NCI-H82 (cell line): ENCODE measurements around the gene SPATA16.
"Not testable (repeated sequence)": the region's sequence is repeated elsewhere in the genome, so short reads cannot be mapped to it uniquely, and the experiment has no call there.

Experiments used
- DNase-seq: peaks from one replicate; lab custom pipeline; 2025; lab: John Stamatoyannopoulos, UW

Gene SPATA16

GRCh38 chr3:173058229-173058628, 82.8 kb downstream of the SPATA16 start:
- DNase-seq: no peak

- no peak for DNase-seq
These were observed 85.7 kb downstream of the SPATA16 start for GRCh38 chr3:173055228-173055933.

GRCh38 chr3:173049360-173049759, 91.7 kb downstream of the SPATA16 start:
- DNase-seq: no peak

- no peak for DNase-seq
These were observed 95.2 kb downstream of the SPATA16 start for GRCh38 chr3:173045770-173046382.

- DNase-seq: no peak
These were observed 96.0 kb downstream of the SPATA16 start for GRCh38 chr3:173044998-173045397.

GRCh38 chr3:173043757-173044156, 97.3 kb downstream of the SPATA16 start:
- DNase-seq: no peak

- DNase-seq: no peak
These were observed 102.6 kb downstream of the SPATA16 start for GRCh38 chr3:173038484-173038871.

- no peak for DNase-seq
These were observed 103.1 kb downstream of the SPATA16 start for GRCh38 chr3:173037840-173038483.

- no peak for DNase-seq
These were observed 110.8 kb downstream of the SPATA16 start for GRCh38 chr3:173030273-173030672.

GRCh38 chr3:173028351-173028750, 112.7 kb downstream of the SPATA16 start:
- DNase-seq: no peak

- no peak for DNase-seq
These were observed 113.6 kb downstream of the SPATA16 start for GRCh38 chr3:173027429-173027828.

GRCh38 chr3:173025941-173026340, 115.1 kb downstream of the SPATA16 start:
- DNase-seq: no peak

GRCh38 chr3:173021547-173022185, 119.4 kb downstream of the SPATA16 start:
- no peak for DNase-seq

- not testable (repeated sequence) for DNase-seq
These were observed 120.9 kb downstream of the SPATA16 start for GRCh38 chr3:173020128-173020527.

- no peak for DNase-seq
These were observed 121.7 kb downstream of the SPATA16 start for GRCh38 chr3:173019378-173019777.

GRCh38 chr3:173018758-173019157, 122.3 kb downstream of the SPATA16 start:
- DNase-seq: no peak

GRCh38 chr3:173013219-173013832, 127.7 kb downstream of the SPATA16 start:
- peak; percentile 90 for DNase-seq

- no peak for DNase-seq
These were observed 131.6 kb downstream of the SPATA16 start for GRCh38 chr3:173009410-173009809.

GRCh38 chr3:173008978-173009377, 132.1 kb downstream of the SPATA16 start:
- no peak for DNase-seq

- peak; percentile 45 for DNase-seq
These were observed 133.8 kb downstream of the SPATA16 start for GRCh38 chr3:173007079-173007723.

- no peak for DNase-seq
These were observed 135.0 kb downstream of the SPATA16 start for GRCh38 chr3:173006006-173006405.

- no peak for DNase-seq
These were observed 136.4 kb downstream of the SPATA16 start for GRCh38 chr3:173004681-173005080.
